SH-SY5Y (cell line): Measurements from ENCODE around the gene TRAPPC13.
A peak's percentile ranks its signal among the peaks of the same experiment; 100 is the strongest.

Experiments
- GATA2 ChIP-seq: IDR thresholded peaks from 2 replicates; pipeline ENCODE4 v1.6.1; 2011; ENCODE audit warnings: mild to moderate bottlenecking, low read depth, low read length
- GATA3 ChIP-seq: IDR thresholded peaks from 2 replicates; pipeline ENCODE4 v1.6.1; 2011; ENCODE audit warnings: low read depth, mild to moderate bottlenecking, low read length, moderate library complexity

The TRAPPC13 gene

DNA sequence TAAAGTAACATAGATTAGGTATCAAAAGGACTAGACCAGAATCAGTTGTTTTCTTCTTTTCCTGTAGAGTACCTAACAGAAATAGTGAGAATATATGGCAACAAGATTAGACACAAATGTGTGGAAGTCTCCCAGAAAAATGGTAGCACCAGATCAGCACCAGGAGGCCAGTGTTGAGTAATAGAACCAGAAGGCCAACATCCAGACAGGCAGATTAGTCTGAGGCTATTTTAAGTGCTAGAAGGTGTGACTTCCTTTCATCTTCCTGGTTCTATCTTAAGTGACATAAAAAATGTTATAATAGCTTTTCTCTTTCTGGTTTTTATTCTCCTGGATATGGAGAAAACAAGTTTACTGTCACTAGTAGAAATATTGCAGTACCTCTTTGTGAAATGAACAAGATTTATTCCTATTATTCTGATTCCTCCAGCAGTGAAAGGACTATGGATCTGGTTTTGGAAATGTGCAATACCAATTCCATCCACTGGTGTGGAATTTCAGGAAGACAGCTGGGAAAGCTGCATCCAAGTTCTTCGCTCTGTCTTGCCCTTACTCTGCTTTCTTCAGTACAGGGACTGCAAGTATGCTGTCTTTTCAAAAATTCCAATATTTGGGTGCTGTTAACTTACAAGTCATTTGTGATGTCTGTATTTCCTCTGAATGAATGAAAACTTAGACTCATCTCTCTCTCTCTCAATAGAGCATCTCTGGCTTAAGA lies 39.1 kb downstream of the TRAPPC13 start:
- TF ChIP-seq GATA2 (no peak), GATA3 (no peak)

DNA sequence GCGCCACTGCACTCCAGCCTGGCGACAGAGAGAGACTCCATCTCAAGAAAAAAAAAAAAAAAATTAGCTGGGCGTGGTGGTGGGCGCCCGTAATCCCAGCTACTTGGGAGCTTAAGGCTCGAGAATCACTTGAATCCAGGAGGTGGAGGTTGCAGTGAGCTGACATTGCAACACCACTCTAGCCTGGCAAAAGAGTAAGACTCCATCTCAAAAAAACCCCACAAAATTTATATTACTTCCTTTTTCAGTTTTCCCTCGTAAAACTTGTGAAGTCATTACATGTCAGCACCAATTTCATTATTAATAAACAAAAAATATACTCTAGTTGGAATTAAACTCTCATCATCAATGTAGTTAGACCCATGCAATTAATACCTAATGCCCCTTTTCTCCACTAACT lies 43.9 kb downstream of the TRAPPC13 start:
- no peak for TF ChIP-seq GATA3

DNA sequence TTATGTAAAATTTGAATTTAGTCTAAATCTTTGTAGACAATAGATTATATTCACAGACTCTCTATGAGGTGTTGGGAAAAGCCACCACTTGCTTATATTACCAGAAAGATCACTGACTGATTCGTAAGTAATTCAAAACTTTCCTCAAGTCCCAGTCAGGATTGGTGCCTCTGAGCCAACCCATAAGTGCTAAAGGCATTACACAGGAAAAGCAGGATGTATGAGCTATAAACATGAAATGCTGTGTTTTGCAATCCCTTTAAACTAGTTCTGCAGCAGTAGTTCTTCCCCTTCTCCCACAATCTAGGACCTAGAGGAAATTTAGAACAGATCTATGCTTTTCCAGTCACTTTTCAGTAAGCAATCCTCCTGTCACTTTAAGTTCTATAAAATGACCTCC lies 48.0 kb downstream of the TRAPPC13 start:
- TF ChIP-seq GATA3 (no peak), GATA2 (no peak)

DNA sequence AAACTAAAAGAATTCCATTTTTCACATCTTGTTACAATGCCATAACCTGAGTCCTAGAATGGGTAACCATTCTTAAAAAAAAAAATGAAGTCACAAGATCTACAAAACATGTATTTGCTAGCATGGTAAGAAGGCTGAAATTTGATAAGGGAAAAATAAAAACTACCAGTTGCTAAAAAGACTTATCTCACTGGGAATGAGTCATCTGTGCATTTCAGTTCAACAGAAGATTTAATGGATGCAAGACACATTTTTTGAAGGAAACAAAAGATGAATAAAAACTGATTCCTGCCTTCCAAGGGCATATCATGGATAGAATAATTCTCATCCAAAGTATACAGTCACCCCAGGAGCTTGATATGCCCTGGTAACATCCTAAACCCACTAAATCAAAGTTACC lies 49.9 kb downstream of the TRAPPC13 start:
- TF ChIP-seq GATA3 (no peak), GATA2 (no peak)

DNA sequence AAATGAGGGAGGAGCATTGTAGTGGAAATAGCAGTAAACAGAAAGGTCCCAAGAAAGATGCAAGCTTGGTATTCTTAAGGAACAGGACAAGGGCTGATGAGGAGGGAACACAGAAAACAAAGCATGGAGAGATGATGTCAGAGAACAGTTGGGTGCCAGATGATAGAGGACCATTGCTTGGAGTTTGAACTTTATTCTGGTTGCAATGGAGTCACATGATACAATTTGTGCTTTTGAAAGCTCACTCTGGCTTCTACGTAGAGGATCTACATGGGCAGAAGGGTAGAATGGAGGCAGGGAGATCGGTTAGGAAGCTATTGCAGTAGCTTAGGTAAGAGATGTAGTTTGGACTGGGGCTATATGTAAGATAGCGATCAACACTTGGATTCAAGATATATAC lies 57.3 kb downstream of the TRAPPC13 start:
- TF ChIP-seq GATA2, result no peak
- TF ChIP-seq GATA3, result no peak

DNA sequence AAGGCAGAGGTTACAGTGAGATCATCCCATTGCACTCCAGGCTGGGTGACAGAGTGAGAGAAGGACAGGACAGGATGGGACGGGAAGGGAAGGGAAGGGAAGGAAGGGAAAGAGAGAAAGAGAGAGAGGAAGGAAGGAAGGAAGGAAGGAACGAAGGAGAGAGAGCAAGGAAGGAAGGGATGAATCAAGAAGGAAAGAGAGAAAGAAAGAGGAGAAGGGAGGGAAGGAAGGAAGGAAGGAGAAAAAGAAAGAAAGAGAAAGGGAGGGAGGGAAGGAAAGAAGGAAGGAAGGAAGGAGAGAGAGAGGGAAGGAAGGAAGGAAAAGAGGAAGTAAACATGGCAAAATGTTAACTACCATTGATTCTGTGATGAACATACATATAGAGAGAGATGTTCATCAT lies 68.3 kb downstream of the TRAPPC13 start:
- TF ChIP-seq GATA2 (no peak), GATA3 (no peak)

DNA sequence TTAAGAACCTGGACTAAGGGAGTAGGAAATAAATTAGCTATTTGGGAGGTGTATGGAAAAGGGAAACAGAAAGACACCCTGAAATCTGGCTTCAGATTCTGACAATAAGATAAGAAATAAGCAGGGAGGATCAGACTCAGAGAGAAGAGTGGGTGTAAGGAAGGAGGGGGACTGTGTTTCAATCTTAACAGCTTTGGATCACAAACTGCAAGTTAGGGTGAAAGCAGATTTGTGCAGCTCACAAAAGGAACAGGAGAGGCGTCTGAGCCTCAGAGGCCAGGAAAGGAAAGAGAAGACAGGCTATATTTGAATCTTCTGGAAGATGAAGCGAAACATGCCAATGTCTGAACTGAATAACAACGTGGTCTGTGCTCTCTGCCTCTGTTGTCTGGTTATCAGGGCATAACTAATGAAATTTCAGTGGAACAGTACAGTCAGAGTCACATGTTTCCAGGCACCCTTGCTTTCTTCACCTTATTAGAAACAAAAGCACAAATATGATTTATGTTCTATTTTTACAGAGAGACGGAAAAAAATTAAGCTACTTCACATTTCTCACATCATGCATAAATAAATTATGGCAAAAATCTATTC lies 70.4 kb downstream of the TRAPPC13 start:
- no peak for TF ChIP-seq GATA3
- 0 out of 2 replicates have a peak, but pooled peaks have one; percentile 23 for TF ChIP-seq GATA2

DNA sequence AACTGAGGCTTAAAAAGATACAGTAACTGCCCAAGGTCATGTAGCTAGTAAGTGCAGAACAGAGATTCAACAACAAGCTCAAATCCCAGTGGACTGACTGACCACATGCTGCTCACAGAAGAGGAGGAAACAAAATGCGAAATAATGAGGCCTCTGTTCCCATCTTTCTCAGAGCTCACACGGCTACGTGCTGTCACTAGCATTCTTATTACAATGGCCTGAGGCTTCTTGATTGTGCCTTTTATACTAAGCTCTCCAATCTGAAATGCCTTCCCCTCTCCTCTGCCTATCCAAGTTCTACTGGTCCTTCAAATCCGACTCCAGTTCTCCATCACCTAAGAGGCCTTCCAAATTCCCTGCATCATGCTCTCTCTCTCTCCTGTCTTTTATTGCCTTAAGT lies 71.1 kb downstream of the TRAPPC13 start:
- TF ChIP-seq GATA3 (no peak), GATA2 (no peak)

DNA sequence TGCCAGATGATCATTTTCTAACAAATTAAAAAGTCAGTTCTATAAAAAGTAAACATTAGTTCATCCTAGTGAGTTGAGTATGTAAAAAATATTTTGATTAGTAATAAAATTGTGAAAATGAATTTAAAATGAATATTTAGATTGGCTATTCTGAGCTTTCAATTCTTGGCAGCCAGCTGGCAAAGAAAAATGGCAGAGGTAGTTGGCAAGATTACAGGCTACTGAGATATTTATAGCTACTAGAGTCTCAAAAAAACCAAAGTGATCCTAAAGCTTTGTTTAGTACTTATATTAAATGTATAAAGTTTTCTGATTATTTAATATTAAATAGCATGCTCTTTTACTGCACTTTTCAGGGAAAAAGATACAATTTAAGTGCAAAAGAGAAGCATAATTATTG lies 72.1 kb downstream of the TRAPPC13 start:
- TF ChIP-seq GATA2 (no peak), GATA3 (no peak)

DNA sequence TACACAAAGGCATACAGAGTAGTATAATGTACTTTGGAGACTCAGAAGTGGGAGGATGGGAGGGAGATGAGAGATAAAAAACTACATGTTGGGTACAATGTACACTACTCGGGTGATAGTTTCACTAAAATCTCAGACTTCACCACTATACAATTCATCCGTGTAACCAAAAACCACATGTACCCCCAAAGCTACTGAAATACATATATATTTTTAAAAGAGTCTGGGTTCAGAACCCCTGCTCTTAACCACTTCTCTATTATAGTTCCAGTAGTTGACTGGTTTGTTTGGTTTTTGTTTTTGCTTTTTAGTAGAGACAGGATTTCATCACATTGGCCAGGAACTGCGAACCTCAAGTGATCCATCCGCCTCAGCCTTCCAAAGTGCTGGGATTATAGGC lies 74.5 kb downstream of the TRAPPC13 start:
- TF ChIP-seq GATA3 (no peak), GATA2 (no peak)

DNA sequence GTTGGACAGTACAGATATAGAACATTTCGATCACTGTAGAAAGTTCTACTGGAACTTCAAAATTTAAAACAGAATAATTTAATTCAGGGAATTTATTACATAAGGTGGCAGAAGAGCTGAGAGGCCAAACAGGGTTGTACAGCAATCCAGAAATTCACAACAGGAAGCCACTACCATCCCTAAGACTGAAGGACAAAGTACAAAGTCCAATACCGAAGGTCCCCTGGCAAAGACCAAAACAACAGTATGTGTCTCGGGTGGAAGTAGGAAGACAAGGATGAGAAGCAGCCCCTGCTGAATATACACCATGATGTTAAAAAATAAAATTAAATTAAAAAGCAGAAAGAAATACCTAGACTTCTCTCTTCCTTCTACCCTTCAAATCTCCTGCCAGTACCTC lies 77.2 kb downstream of the TRAPPC13 start:
- no peak for TF ChIP-seq GATA2

DNA sequence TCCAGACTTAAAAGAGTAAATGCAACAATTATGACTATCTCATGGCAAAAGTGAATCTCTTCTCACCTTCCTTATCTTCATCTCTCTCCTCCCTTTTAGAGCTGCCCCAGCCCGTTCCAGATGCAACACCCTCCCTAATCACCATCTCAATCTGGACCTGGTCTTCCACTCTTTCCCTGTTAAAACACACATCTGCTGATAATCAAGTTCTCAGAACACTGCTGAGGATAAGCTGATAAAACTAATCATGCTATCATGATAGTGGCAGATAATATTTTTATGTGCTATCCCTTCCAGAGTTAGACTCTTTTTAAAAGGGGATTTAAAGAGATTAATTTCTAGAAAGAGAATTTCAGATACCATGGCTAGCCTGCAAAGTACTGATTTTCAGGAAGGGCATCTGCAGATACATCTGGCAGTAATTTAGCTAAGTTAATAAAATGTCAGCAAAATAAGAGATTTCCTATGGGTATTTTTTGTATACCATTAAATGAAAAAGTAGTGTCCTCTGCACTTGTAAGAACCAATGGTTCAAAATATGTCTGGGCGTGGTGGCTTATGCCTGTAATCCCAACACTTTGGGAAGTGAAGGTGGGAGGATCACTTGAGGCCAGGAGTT lies 79.9 kb downstream of the TRAPPC13 start:
- peak; percentile 100 for TF ChIP-seq GATA2
- TF ChIP-seq GATA3, result peak; percentile 100

DNA sequence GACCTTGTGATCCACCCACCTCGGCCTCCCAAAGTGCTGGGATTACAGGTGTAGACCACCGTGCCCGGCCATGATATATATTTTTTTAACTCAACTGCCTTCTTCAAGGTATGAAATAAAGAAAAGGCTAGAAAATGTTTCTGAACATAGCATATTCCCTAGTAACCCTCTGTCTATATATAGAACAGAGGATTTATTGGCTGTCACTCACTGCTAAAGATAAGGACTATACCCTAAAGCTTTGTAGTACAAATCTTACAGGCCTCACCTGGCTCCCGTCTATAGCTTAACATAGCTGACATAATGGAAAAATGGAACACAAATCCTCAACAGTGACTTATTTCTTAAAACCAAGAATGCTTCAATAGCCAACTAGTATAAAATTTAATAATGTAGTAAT lies 82.8 kb downstream of the TRAPPC13 start:
- TF ChIP-seq GATA2, result no peak
- no peak for TF ChIP-seq GATA3

DNA sequence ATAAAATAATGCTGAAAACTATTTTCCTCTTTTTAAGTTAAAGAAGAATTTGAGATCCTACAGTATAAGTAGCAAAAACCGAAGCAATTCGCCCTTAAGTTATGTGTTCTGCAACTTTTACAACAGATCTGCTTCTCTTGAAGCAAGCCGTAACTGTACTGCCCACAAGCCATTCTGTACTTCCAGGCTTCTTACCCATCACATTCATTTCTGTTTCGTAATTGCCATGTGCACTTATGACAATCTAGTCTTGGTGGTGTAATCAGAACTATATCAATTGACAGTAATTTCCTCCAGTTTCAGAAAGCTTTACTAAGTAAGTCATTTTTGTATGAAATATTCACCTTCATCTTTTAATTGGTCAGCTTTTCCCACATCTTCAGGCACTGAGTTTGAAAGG lies 83.3 kb downstream of the TRAPPC13 start:
- no peak for TF ChIP-seq GATA3
- TF ChIP-seq GATA2, result no peak
